HEK293 (cell line): ENCODE measurements around the gene PID1.

ENCODE experiments used
- CTCF ChIA-PET: fragments of 350-600 bp; formaldehyde crosslinking; extraction: SDS; loops from one replicate; lab custom pipeline; 2021; ENCODE audit warnings: antibody characterized with exemption; lab: Yijun Ruan, JAX
- POLR2A ChIA-PET: fragments of 300-600 bp; formaldehyde crosslinking; extraction: SDS; loops from one replicate; lab custom pipeline; 2020; ENCODE audit warnings: antibody characterized with exemption, inconsistent platforms; lab: Yijun Ruan, JAX
- H3K27ac ChIP-seq: fragments of 200-500 bp; sonication (Bioruptor generic); 2 replicates; pipeline ENCODE4 v1.5.1; 2014; ENCODE audit warnings: low read depth, low read length, control low read depth, inconsistent platforms; ENCODE audit errors: extremely low read depth
- H3K36me3 ChIP-seq, 2 experiments: fragments of 200-500 bp in 1 of 2; sonication (Bioruptor generic) in 1 of 2; 1 replicate in 1 of 2; 2 replicates in 1 of 2; pipeline ENCODE4 v1.5.1; 2014 to 2017; ENCODE audit warnings: inconsistent platforms in 2 of 2, low read length in 2 of 2; ENCODE audit not compliant: control insufficient read depth in 2 of 2, insufficient read depth in 1 of 2
- H3K4me1 ChIP-seq: fragments of 200-500 bp; sonication (Bioruptor generic); 2 replicates; pipeline ENCODE4 v1.5.1; 2014; ENCODE audit warnings: mild to moderate bottlenecking, low read length, inconsistent platforms; ENCODE audit not compliant: control insufficient read depth, insufficient read depth
- H3K4me3 ChIP-seq: 2 replicates; pipeline ENCODE4 v1.5.1; 2011; ENCODE audit warnings: low read depth, mild to moderate bottlenecking, control low read depth, low read length, moderate library complexity
- H3K9me3 ChIP-seq: fragments of 200-500 bp; sonication (Bioruptor generic); 2 replicates; pipeline ENCODE4 v1.5.1; 2014; ENCODE audit warnings: low read depth, low read length, inconsistent platforms; ENCODE audit not compliant: control insufficient read depth, insufficient read depth
- EGR2 ChIP-seq: fragments of 450-650 bp; formaldehyde crosslinking; IDR thresholded peaks from 2 replicates; pipeline ENCODE4 v1.5.1; 2016; ENCODE audit warnings: low read depth, missing biosample characterization, missing genetic modification characterization
- GFI1B ChIP-seq: fragments of 450-650 bp; formaldehyde crosslinking; IDR thresholded peaks from 2 replicates; pipeline ENCODE4 v1.5.1; 2016; ENCODE audit warnings: missing biosample characterization, missing genetic modification characterization
- GLIS1 ChIP-seq: fragments of 450-650 bp; formaldehyde crosslinking; IDR thresholded peaks from 2 replicates; pipeline ENCODE4 v1.5.1; 2016; ENCODE audit warnings: missing biosample characterization, missing genetic modification characterization
- HOXD13 ChIP-seq: sonication (generic); formaldehyde crosslinking; IDR thresholded peaks from 2 replicates; pipeline ENCODE4 v1.8.0; 2022; ENCODE audit warnings: missing genetic modification reagents, borderline replicate concordance
- MZF1 ChIP-seq: fragments of 450-650 bp; formaldehyde crosslinking; IDR thresholded peaks from 2 replicates; pipeline ENCODE4 v1.5.1; 2017; ENCODE audit warnings: missing biosample characterization, missing genetic modification characterization, borderline replicate concordance
- REPIN1 ChIP-seq: fragments of 450-650 bp; formaldehyde crosslinking; IDR thresholded peaks from 2 replicates; pipeline ENCODE4 v1.5.1; 2017; ENCODE audit warnings: missing biosample characterization, missing genetic modification characterization, low read depth
- ZBTB1 ChIP-seq: fragments of 450-650 bp; formaldehyde crosslinking; IDR thresholded peaks from 2 replicates; pipeline ENCODE4 v1.5.1; 2016; ENCODE audit warnings: missing biosample characterization, missing genetic modification characterization
- ZBTB17 ChIP-seq: fragments of 450-650 bp; formaldehyde crosslinking; IDR thresholded peaks from 2 replicates; pipeline ENCODE4 v1.5.1; 2016; ENCODE audit warnings: missing biosample characterization, missing genetic modification characterization
- ZNF138 ChIP-seq: fragments of 450-650 bp; formaldehyde crosslinking; IDR thresholded peaks from 2 replicates; pipeline ENCODE4 v1.5.1; 2016; ENCODE audit warnings: missing biosample characterization, missing genetic modification characterization, borderline replicate concordance
- ZNF16 ChIP-seq: fragments of 450-650 bp; formaldehyde crosslinking; IDR thresholded peaks from 2 replicates; pipeline ENCODE4 v1.5.1; 2016; ENCODE audit warnings: low read depth, missing biosample characterization, missing genetic modification characterization
- ZNF202 ChIP-seq: fragments of 450-650 bp; formaldehyde crosslinking; IDR thresholded peaks from 2 replicates; pipeline ENCODE4 v1.5.1; 2016; ENCODE audit warnings: missing biosample characterization, missing genetic modification characterization, borderline replicate concordance
- ZNF248 ChIP-seq: fragments of 450-650 bp; formaldehyde crosslinking; IDR thresholded peaks from 2 replicates; pipeline ENCODE4 v1.5.1; 2017; ENCODE audit warnings: missing biosample characterization, missing genetic modification characterization
- ZNF266 ChIP-seq: fragments of 450-650 bp; formaldehyde crosslinking; IDR thresholded peaks from 2 replicates; pipeline ENCODE4 v1.5.1; 2016; ENCODE audit warnings: missing biosample characterization, missing genetic modification characterization, low read depth
- ZNF302 ChIP-seq: fragments of 450-650 bp; formaldehyde crosslinking; IDR thresholded peaks from 2 replicates; pipeline ENCODE4 v1.5.1; 2016; ENCODE audit warnings: missing biosample characterization, missing genetic modification characterization, low read depth
- ZNF354C ChIP-seq: fragments of 450-650 bp; formaldehyde crosslinking; IDR thresholded peaks from 2 replicates; pipeline ENCODE4 v1.5.1; 2016; ENCODE audit warnings: missing biosample characterization, missing genetic modification characterization, low read depth, borderline replicate concordance
- ZNF391 ChIP-seq: fragments of 450-650 bp; formaldehyde crosslinking; IDR thresholded peaks from 2 replicates; pipeline ENCODE4 v1.5.1; 2016; ENCODE audit warnings: low read depth, missing biosample characterization, missing genetic modification characterization, borderline replicate concordance
- ZNF514 ChIP-seq: fragments of 450-650 bp; formaldehyde crosslinking; IDR thresholded peaks from 2 replicates; pipeline ENCODE4 v1.5.1; 2016; ENCODE audit warnings: missing biosample characterization, missing genetic modification characterization
- ZNF670 ChIP-seq: fragments of 450-650 bp; formaldehyde crosslinking; IDR thresholded peaks from 2 replicates; pipeline ENCODE4 v1.5.1; 2016; ENCODE audit warnings: missing biosample characterization, missing genetic modification characterization, low read depth
- ZNF837 ChIP-seq: fragments of 450-650 bp; formaldehyde crosslinking; IDR thresholded peaks from 2 replicates; pipeline ENCODE4 v1.5.1; 2016; ENCODE audit warnings: missing biosample characterization, missing genetic modification characterization
- ZSCAN16 ChIP-seq: fragments of 450-650 bp; formaldehyde crosslinking; IDR thresholded peaks from 2 replicates; pipeline ENCODE4 v1.5.1; 2016; ENCODE audit warnings: missing biosample characterization, missing genetic modification characterization
- ZXDB ChIP-seq: fragments of 450-650 bp; formaldehyde crosslinking; IDR thresholded peaks from 2 replicates; pipeline ENCODE4 v1.5.1; 2016; ENCODE audit warnings: missing biosample characterization, missing genetic modification characterization
- TF ChIP-seq, protein P1 (sequence below): fragments of 450-650 bp; formaldehyde crosslinking; IDR thresholded peaks from 2 replicates; pipeline ENCODE4 v1.5.1; 2016; ENCODE audit warnings: missing biosample characterization, missing genetic modification characterization
- TF ChIP-seq, protein P2 (sequence below): fragments of 450-650 bp; formaldehyde crosslinking; IDR thresholded peaks from 2 replicates; pipeline ENCODE4 v1.5.1; 2016; ENCODE audit warnings: missing biosample characterization, missing genetic modification characterization
- TF ChIP-seq, protein P3 (sequence below): fragments of 450-650 bp; formaldehyde crosslinking; IDR thresholded peaks from 2 replicates; pipeline ENCODE4 v1.5.1; 2016; ENCODE audit warnings: missing biosample characterization, missing genetic modification characterization, borderline replicate concordance
- TF ChIP-seq, protein P4 (sequence below): fragments of 450-650 bp; formaldehyde crosslinking; IDR thresholded peaks from 2 replicates; pipeline ENCODE4 v1.5.1; 2016; ENCODE audit warnings: missing biosample characterization, missing genetic modification characterization

Gene PID1

DNA sequence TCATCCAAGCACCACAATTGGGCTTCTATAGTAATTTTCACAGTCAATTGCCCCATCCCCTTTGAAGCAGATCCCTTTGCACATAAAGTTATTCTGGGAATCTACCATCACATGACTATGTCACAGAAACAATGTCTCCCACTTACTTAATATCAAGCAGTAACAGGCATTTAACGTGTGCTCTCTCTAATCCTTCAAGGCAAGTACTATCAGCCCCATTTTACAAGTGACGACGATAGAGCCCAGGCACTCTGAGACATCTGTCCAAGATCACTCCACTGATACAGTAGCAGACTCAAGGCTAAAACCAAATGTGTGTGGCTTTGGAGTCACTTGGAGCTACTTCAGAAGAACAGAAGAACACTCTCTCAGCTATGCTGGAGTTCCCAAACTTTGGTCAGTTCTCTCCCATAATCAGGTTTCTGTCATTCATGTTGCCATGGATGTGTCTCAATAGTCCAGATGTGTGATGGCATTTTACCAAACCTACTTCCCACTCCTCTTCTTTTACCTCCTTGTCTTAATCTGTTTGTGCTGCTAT lies 39.7 kb downstream of the PID1 start (continued):
- TF ChIP-seq ZNF302 (tag by site-specific recombination) (no peak), ZNF248 (tag by site-specific recombination) (no peak)

DNA sequence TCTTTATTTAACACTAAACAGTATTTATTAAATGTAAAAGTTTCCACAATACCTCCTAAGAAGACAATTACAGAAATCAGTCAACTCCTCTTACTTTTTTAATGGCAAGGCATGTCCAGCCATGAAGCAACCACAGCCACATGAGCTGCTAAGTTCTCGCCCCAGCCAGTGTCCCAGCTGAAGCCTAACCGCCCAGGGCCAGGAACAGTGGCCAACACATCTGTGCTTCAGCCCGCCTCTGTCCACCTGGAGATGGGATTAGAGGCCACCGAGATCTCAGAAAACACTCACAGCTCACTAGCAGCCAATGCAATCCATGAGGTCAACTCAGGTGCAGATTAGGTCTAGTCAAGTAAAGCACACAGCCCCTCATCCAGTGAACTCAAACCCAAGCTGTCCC lies 40.2 kb downstream of the PID1 start:
- ChIA-PET CTCF (interaction anchor here (0.8 kb wide), 1 partner anchor 47 kb away, joined by 3 read pairs; no protein-coding TSS in a partner anchor), POLR2A (no interaction called here)
- H3K9me3 ChIP-seq, result no peaks in the 10 kb centered on the region

DNA sequence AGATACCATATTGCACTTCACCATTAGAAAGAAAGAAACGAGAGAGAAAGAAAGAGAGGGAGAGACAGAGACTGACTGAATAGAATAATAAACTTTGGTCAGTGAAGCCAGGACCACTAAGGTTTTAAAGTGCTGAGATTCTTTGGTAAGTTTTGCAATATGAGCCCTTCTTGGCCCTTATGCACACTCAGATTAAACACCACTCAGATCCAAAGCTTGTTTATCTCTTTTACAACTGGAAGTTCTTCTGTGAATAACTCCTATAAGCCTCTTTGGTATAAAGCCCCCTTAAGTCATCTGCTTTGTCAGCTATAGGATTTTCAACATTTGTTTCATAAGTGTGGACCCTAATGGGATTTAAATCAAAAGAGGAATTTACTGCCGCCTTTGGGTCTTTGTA lies 40.8 kb downstream of the PID1 start:
- POLR2A ChIA-PET, result no interaction called here
- H3K36me3 ChIP-seq, result no peaks in the 10 kb centered on the region
- CTCF ChIA-PET, result interaction anchor here (0.6 kb wide), 1 partner anchor 112 kb away, joined by 3 read pairs; no protein-coding TSS in a partner anchor
- H3K4me3 ChIP-seq, result no peak overlapping the region
- H3K9me3 ChIP-seq, result no peaks in the 10 kb centered on the region
- no peaks in the 10 kb centered on the region for H3K4me1 ChIP-seq
- H3K27ac ChIP-seq, result no peak overlapping the region
- TF ChIP-seq HOXD13 (CRISPR knock-in tag), result no peak
- no peak for TF ChIP-seq ZNF16
- no peak for TF ChIP-seq ZNF354C (tag by site-specific recombination)
- no peak for TF ChIP-seq ZNF138 (tag by site-specific recombination)
- TF ChIP-seq MZF1 (tag by site-specific recombination), result no peak
- TF ChIP-seq, protein P1, sequence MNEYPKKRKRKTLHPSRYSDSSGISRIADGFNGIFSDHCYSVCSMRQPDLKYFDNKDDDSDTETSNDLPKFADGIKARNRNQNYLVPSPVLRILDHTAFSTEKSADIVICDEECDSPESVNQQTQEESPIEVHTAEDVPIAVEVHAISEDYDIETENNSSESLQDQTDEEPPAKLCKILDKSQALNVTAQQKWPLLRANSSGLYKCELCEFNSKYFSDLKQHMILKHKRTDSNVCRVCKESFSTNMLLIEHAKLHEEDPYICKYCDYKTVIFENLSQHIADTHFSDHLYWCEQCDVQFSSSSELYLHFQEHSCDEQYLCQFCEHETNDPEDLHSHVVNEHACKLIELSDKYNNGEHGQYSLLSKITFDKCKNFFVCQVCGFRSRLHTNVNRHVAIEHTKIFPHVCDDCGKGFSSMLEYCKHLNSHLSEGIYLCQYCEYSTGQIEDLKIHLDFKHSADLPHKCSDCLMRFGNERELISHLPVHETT (tag by site-specific recombination), result no peak
- TF ChIP-seq ZNF266 (tag by site-specific recombination), result no peak
- no peak for TF ChIP-seq ZNF391
- TF ChIP-seq ZSCAN16, result no peak
- no peak for TF ChIP-seq ZNF670 (tag by site-specific recombination)
- no peak for TF ChIP-seq REPIN1
- TF ChIP-seq ZXDB, result no peak
- no peak for TF ChIP-seq ZBTB17 (tag by site-specific recombination)
- TF ChIP-seq ZBTB1, result no peak
- TF ChIP-seq EGR2, result no peak
- TF ChIP-seq GLIS1, result no peak
- TF ChIP-seq, protein P2, sequence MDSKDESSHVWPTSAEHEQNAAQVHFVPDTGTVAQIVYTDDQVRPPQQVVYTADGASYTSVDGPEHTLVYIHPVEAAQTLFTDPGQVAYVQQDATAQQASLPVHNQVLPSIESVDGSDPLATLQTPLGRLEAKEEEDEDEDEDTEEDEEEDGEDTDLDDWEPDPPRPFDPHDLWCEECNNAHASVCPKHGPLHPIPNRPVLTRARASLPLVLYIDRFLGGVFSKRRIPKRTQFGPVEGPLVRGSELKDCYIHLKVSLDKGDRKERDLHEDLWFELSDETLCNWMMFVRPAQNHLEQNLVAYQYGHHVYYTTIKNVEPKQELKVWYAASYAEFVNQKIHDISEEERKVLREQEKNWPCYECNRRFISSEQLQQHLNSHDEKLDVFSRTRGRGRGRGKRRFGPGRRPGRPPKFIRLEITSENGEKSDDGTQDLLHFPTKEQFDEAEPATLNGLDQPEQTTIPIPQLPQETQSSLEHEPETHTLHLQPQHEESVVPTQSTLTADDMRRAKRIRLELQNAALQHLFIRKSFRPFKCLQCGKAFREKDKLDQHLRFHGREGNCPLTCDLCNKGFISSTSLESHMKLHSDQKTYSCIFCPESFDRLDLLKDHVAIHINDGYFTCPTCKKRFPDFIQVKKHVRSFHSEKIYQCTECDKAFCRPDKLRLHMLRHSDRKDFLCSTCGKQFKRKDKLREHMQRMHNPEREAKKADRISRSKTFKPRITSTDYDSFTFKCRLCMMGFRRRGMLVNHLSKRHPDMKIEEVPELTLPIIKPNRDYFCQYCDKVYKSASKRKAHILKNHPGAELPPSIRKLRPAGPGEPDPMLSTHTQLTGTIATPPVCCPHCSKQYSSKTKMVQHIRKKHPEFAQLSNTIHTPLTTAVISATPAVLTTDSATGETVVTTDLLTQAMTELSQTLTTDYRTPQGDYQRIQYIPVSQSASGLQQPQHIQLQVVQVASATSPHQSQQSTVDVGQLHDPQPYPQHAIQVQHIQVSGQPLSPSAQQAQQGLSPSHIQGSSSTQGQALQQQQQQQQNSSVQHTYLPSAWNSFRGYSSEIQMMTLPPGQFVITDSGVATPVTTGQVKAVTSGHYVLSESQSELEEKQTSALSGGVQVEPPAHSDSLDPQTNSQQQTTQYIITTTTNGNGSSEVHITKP, result no peak

More for the DNA sequence above, 40.2 kb downstream of the PID1 start:
- H3K36me3 ChIP-seq, result no peaks in the 10 kb centered on the region
- H3K4me3 ChIP-seq, result no peak overlapping the region
- H3K4me1 ChIP-seq, result no peaks in the 10 kb centered on the region
- no peak overlapping the region for H3K27ac ChIP-seq
- TF ChIP-seq, protein P3, sequence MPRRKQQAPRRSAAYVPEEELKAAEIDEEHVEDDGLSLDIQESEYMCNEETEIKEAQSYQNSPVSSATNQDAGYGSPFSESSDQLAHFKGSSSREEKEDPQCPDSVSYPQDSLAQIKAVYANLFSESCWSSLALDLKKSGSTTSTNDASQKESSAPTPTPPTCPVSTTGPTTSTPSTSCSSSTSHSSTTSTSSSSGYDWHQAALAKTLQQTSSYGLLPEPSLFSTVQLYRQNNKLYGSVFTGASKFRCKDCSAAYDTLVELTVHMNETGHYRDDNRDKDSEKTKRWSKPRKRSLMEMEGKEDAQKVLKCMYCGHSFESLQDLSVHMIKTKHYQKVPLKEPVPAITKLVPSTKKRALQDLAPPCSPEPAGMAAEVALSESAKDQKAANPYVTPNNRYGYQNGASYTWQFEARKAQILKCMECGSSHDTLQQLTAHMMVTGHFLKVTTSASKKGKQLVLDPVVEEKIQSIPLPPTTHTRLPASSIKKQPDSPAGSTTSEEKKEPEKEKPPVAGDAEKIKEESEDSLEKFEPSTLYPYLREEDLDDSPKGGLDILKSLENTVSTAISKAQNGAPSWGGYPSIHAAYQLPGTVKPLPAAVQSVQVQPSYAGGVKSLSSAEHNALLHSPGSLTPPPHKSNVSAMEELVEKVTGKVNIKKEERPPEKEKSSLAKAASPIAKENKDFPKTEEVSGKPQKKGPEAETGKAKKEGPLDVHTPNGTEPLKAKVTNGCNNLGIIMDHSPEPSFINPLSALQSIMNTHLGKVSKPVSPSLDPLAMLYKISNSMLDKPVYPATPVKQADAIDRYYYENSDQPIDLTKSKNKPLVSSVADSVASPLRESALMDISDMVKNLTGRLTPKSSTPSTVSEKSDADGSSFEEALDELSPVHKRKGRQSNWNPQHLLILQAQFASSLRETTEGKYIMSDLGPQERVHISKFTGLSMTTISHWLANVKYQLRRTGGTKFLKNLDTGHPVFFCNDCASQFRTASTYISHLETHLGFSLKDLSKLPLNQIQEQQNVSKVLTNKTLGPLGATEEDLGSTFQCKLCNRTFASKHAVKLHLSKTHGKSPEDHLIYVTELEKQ, result no peak
- TF ChIP-seq ZNF202 (tag by site-specific recombination) (no peak), MZF1 (tag by site-specific recombination) (no peak), GFI1B (tag by site-specific recombination) (no peak), ZNF837 (no peak), ZNF514 (tag by site-specific recombination) (no peak)
- TF ChIP-seq, protein P4, sequence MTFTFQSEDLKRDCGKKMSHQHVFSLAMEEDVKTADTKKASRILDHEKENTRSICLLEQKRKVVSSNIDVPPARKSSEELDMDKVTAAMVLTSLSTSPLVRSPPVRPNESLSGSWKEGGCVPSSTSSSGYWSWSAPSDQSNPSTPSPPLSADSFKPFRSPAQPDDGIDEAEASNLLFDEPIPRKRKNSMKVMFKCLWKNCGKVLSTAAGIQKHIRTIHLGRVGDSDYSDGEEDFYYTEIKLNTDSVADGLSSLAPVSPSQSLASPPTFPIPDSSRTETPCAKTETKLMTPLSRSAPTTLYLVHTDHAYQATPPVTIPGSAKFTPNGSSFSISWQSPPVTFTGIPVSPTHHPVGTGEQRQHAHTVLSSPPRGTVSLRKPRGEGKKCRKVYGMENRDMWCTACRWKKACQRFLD (tag by site-specific recombination), result no peak
